ENCODE measurements around the gene FAAH.

- TF ChIP-seq, protein P1, sequence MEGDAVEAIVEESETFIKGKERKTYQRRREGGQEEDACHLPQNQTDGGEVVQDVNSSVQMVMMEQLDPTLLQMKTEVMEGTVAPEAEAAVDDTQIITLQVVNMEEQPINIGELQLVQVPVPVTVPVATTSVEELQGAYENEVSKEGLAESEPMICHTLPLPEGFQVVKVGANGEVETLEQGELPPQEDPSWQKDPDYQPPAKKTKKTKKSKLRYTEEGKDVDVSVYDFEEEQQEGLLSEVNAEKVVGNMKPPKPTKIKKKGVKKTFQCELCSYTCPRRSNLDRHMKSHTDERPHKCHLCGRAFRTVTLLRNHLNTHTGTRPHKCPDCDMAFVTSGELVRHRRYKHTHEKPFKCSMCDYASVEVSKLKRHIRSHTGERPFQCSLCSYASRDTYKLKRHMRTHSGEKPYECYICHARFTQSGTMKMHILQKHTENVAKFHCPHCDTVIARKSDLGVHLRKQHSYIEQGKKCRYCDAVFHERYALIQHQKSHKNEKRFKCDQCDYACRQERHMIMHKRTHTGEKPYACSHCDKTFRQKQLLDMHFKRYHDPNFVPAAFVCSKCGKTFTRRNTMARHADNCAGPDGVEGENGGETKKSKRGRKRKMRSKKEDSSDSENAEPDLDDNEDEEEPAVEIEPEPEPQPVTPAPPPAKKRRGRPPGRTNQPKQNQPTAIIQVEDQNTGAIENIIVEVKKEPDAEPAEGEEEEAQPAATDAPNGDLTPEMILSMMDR (IDR thresholded peaks at IDR 0.05), result no peak
- no peak for TF ChIP-seq POLR2A (IDR thresholded peaks at IDR 0.05)
Observed at GRCh38 chr1:46422261-46422871, 28.2 kb downstream of the FAAH start.

Data from breast epithelium (tissue), 3 donors.